GM23338 (cell line): ENCODE measurements around the gene RELL2. TPM values are rescaled to one million over a fixed set of nuclear protein-coding genes. Genes with fewer than 3 reads are reported as not detected.

ENCODE experiments used
- ATAC-seq: fragments of 200-7000 bp; cut with Tn5 transposase; 3 replicates; pipeline ENCODE4 v1.9.1; 2020
- DNase-seq: peaks from one replicate; pipeline ENCODE4 v3.0.0-alpha.2; 2015; ENCODE audit warnings: low spot score
- H2AFZ ChIP-seq: fragments of 200-600 bp; sonication (generic); 2 replicates; pipeline ENCODE4 v1.8.0; 2016; ENCODE audit warnings: antibody characterized with exemption, mild to moderate bottlenecking, moderate library complexity
- H3F3A ChIP-seq: fragments of 200-600 bp; sonication (generic); replicated peaks from 2 replicates; pipeline ENCODE4 v1.8.0; 2017; ENCODE audit warnings: antibody characterized with exemption, mixed run types, low read depth
- H3K27ac ChIP-seq: fragments of 200-600 bp; sonication (generic); 2 replicates; pipeline ENCODE4 v1.6.1; 2016; ENCODE audit warnings: low read depth
- H3K27me3 ChIP-seq: fragments of 200-600 bp; sonication (generic); 2 replicates; pipeline ENCODE4 v1.8.0; 2016; ENCODE audit warnings: mild to moderate bottlenecking, mixed run types, moderate library complexity; ENCODE audit not compliant: insufficient read depth
- H3K36me3 ChIP-seq: fragments of 200-600 bp; sonication (generic); 2 replicates; pipeline ENCODE4 v1.8.0; 2016; ENCODE audit warnings: mild to moderate bottlenecking; ENCODE audit not compliant: insufficient read depth
- H3K4me1 ChIP-seq: fragments of 200-600 bp; sonication (generic); 2 replicates; pipeline ENCODE4 v1.8.0; 2016; ENCODE audit warnings: mild to moderate bottlenecking, moderate library complexity; ENCODE audit not compliant: insufficient read depth
- H3K4me2 ChIP-seq: fragments of 200-600 bp; sonication (generic); 2 replicates; pipeline ENCODE4 v1.7.1; 2017; ENCODE audit warnings: mixed run types
- H3K4me3 ChIP-seq: fragments of 200-600 bp; sonication (generic); 2 replicates; pipeline ENCODE4 v1.6.1; 2016; ENCODE audit warnings: mixed run types
- H3K79me2 ChIP-seq: fragments of 200-600 bp; sonication (generic); replicated peaks from 2 replicates; pipeline ENCODE4 v1.8.0; 2017; ENCODE audit warnings: mild to moderate bottlenecking; ENCODE audit not compliant: insufficient read depth
- H3K9me2 ChIP-seq: fragments of 200-600 bp; sonication (generic); 2 replicates; pipeline ENCODE4 v1.8.0; 2017; ENCODE audit not compliant: insufficient read depth
- H4K20me1 ChIP-seq: fragments of 200-600 bp; sonication (generic); replicated peaks from 2 replicates; pipeline ENCODE4 v1.8.0; 2017; ENCODE audit warnings: mild to moderate bottlenecking; ENCODE audit not compliant: insufficient read depth
- H3K27ac Mint-ChIP-seq: 2 replicates; pipeline ENCODE4 v1.8.0; 2020; ENCODE audit warnings: inconsistent platforms, mild to moderate bottlenecking, moderate library complexity, mixed read lengths
- H3K27me3 Mint-ChIP-seq: 3 replicates; pipeline ENCODE4 v1.8.0; 2022; ENCODE audit warnings: low read depth, mild to moderate bottlenecking, moderate library complexity, mixed read lengths, inconsistent platforms; ENCODE audit not compliant: insufficient read depth, poor library complexity
- H3K36me3 Mint-ChIP-seq: 3 replicates; pipeline ENCODE4 v1.8.0; 2021; ENCODE audit warnings: low read depth, mild to moderate bottlenecking, inconsistent platforms, moderate library complexity, mixed read lengths
- H3K4me1 Mint-ChIP-seq: 3 replicates; pipeline ENCODE4 v1.8.0; 2020; ENCODE audit warnings: mild to moderate bottlenecking, inconsistent platforms, mixed read lengths
- H3K4me3 Mint-ChIP-seq: 3 replicates; pipeline ENCODE4 v1.8.0; 2021; ENCODE audit warnings: moderate library complexity, mild to moderate bottlenecking, inconsistent platforms, mixed read lengths
- H3K9me3 Mint-ChIP-seq: 3 replicates; pipeline ENCODE4 v1.8.0; 2020; ENCODE audit warnings: moderate library complexity, mild to moderate bottlenecking, inconsistent platforms, mixed read lengths
- JUNB ChIP-seq: IDR thresholded peaks from one replicate; pipeline ENCODE4 v1.6.1; 2016; ENCODE audit warnings: antibody characterized with exemption; ENCODE audit not compliant: unreplicated experiment
- POLR2AphosphoS5 ChIP-seq: IDR thresholded peaks from 2 replicates; pipeline ENCODE4 v1.6.1; 2016; ENCODE audit warnings: antibody characterized with exemption, low read depth
- ZNF114 ChIP-seq: fragments of 250-450 bp; sonication (Bioruptor Pico); IDR thresholded peaks from 2 replicates; pipeline ENCODE4 v1.5.0; 2020; ENCODE audit warnings: mild to moderate bottlenecking, moderate library complexity
- ZNF331 ChIP-seq: fragments of 250-450 bp; sonication (Bioruptor Pico); IDR thresholded peaks from 2 replicates; pipeline ENCODE4 v1.5.0; 2020; ENCODE audit warnings: low read depth, mild to moderate bottlenecking, moderate library complexity
- polyA plus RNA-seq: library from polyadenylated mRNA; unstranded; fragments of >200 nt; fragmentation: Nextera tagmentation; extraction: Ambion mirVana; gene quantifications from 2 replicates; pipeline ENCODE4 v1.2.1, GENCODE V29; 2016
- total RNA-seq: library from RNA; depleted of rRNA; stranded (reverse); fragments of >200 nt; shearing (Covaris generic); gene quantifications from 2 replicates; pipeline ENCODE4 v1.2.3, GENCODE V29; 2014
- TF ChIP-seq, protein P1 (sequence below): fragments of 250-450 bp; sonication (Bioruptor Pico); IDR thresholded peaks from 2 replicates; pipeline ENCODE4 v1.5.0; 2020; ENCODE audit warnings: mild to moderate bottlenecking, moderate library complexity
- TF ChIP-seq, protein P2 (sequence below): IDR thresholded peaks from 2 replicates; pipeline ENCODE4 v1.6.1; 2016; ENCODE audit warnings: antibody characterized with exemption

RELL2 gene
- total and polyA plus RNA-seq, 2 experiments from 2014 or later = 20.4 to 30.6 TPM

DNA sequence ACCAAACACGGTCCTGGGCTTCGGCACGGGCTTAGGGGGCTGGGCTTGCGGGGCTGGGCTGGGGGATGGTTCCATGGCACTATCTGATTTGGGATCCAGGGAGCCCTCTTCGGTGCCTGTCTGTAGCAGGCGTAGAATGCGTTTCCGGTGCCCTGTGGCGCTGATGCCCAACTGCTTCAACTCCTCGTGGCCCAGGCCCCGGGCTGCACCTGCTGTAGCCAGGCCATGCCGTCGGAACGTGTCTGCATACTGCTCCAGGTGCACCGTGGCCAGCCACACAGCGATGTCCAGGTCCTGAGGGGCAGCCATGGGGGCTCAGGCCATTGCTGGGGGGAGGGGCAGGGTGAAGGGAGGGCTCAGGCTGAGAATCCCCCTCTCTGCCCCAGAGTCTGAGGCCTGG, 43.4 kb downstream of the RELL2 start (continued):
- TF ChIP-seq, protein P1, sequence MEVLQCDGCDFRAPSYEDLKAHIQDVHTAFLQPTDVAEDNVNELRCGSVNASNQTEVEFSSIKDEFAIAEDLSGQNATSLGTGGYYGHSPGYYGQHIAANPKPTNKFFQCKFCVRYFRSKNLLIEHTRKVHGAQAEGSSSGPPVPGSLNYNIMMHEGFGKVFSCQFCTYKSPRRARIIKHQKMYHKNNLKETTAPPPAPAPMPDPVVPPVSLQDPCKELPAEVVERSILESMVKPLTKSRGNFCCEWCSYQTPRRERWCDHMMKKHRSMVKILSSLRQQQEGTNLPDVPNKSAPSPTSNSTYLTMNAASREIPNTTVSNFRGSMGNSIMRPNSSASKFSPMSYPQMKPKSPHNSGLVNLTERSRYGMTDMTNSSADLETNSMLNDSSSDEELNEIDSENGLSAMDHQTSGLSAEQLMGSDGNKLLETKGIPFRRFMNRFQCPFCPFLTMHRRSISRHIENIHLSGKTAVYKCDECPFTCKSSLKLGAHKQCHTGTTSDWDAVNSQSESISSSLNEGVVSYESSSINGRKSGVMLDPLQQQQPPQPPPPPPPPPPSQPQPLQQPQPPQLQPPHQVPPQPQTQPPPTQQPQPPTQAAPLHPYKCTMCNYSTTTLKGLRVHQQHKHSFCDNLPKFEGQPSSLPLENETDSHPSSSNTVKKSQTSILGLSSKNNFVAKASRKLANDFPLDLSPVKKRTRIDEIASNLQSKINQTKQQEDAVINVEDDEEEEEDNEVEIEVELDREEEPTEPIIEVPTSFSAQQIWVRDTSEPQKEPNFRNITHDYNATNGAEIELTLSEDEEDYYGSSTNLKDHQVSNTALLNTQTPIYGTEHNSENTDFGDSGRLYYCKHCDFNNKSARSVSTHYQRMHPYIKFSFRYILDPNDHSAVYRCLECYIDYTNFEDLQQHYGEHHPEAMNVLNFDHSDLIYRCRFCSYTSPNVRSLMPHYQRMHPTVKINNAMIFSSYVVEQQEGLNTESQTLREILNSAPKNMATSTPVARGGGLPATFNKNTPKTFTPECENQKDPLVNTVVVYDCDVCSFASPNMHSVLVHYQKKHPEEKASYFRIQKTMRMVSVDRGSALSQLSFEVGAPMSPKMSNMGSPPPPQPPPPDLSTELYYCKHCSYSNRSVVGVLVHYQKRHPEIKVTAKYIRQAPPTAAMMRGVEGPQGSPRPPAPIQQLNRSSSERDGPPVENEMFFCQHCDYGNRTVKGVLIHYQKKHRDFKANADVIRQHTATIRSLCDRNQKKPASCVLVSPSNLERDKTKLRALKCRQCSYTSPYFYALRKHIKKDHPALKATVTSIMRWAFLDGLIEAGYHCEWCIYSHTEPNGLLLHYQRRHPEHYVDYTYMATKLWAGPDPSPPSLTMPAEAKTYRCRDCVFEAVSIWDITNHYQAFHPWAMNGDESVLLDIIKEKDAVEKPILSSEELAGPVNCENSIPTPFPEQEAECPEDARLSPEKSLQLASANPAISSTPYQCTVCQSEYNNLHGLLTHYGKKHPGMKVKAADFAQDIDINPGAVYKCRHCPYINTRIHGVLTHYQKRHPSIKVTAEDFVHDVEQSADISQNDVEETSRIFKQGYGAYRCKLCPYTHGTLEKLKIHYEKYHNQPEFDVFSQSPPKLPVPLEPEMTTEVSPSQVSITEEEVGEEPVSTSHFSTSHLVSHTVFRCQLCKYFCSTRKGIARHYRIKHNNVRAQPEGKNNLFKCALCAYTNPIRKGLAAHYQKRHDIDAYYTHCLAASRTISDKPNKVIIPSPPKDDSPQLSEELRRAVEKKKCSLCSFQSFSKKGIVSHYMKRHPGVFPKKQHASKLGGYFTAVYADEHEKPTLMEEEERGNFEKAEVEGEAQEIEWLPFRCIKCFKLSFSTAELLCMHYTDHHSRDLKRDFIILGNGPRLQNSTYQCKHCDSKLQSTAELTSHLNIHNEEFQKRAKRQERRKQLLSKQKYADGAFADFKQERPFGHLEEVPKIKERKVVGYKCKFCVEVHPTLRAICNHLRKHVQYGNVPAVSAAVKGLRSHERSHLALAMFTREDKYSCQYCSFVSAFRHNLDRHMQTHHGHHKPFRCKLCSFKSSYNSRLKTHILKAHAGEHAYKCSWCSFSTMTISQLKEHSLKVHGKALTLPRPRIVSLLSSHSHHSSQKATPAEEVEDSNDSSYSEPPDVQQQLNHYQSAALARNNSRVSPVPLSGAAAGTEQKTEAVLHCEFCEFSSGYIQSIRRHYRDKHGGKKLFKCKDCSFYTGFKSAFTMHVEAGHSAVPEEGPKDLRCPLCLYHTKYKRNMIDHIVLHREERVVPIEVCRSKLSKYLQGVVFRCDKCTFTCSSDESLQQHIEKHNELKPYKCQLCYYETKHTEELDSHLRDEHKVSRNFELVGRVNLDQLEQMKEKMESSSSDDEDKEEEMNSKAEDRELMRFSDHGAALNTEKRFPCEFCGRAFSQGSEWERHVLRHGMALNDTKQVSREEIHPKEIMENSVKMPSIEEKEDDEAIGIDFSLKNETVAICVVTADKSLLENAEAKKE (CRISPR knock-in tag) = no peak

DNA sequence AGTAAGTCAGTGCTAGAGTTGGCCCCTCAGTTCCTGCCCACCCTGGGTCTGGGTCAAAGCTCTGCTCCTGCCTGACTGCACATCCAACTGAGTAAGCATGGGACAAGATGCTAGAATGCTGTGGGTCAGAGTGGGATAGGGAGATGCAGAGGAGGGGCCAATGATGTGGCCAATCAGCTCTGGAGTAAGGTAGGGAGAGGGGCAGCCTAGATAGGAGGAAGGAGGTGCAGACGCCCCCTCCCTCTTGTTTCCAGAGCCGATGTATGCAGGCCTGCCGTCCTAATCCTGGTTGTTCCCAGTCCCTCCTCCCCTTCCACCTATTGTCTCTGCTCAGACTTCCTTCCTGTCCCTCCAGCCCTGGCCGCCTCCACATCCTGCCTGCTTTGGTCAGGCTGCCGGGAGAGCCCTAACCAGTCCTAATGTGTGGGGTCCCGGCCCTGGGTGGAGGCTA, 44.0 kb downstream of the RELL2 start:
- TF ChIP-seq ZNF114 = no peak
- no peak for TF ChIP-seq JUNB
- TF ChIP-seq ZNF331 (CRISPR knock-in tag) = no peak
- TF ChIP-seq POLR2AphosphoS5 = peak; percentile 86
- TF ChIP-seq, protein P2, sequence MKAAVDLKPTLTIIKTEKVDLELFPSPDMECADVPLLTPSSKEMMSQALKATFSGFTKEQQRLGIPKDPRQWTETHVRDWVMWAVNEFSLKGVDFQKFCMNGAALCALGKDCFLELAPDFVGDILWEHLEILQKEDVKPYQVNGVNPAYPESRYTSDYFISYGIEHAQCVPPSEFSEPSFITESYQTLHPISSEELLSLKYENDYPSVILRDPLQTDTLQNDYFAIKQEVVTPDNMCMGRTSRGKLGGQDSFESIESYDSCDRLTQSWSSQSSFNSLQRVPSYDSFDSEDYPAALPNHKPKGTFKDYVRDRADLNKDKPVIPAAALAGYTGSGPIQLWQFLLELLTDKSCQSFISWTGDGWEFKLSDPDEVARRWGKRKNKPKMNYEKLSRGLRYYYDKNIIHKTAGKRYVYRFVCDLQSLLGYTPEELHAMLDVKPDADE = peak; percentile 77
- peak overlapping the region; percentile 93 for H3K4me2 ChIP-seq
- Mint-ChIP-seq H3K4me1 (peaks cover 42% of the 10 kb centered on the region), H3K36me3 (peaks cover 23% of the 10 kb centered on the region), H3K27ac (peak overlapping the region; percentile 85), H3K27me3 (peaks cover 13% of the 10 kb centered on the region), H3K9me3 (no peaks in the 10 kb centered on the region; the same call in 2 of the 3 replicates), H3K4me3 (peak overlapping the region; percentile 70)
- peaks cover 32% of the 10 kb centered on the region for H3F3A ChIP-seq
- ATAC-seq (peak; percentile 81), DNase-seq (peak; percentile 96)
- peak overlapping the region; percentile 96 for H3K27ac ChIP-seq
- H2AFZ ChIP-seq = no peak overlapping the region
- peaks cover 38% of the 10 kb centered on the region for H3K4me1 ChIP-seq
- peak overlapping the region; percentile 82 for H3K4me3 ChIP-seq
- H3K79me2 ChIP-seq = peaks cover 19% of the 10 kb centered on the region; the same call in 1 of the 2 replicates
- H3K27me3 ChIP-seq = no peaks in the 10 kb centered on the region
- no peaks in the 10 kb centered on the region for H3K36me3 ChIP-seq
- no peaks in the 10 kb centered on the region for H4K20me1 ChIP-seq
- no peaks in the 10 kb centered on the region for H3K9me2 ChIP-seq
